ENCODE data around the gene MINAR2. TPM values are rescaled to one million over a fixed set of nuclear protein-coding genes. Genes with fewer than 3 reads are reported as not detected.

MINAR2 gene
- total and polyA plus RNA-seq, 9 donors = 0.10 TPM; not detected in 7

- DNase-seq = no peak
- H3K27ac ChIP-seq = no peak overlapping the region
- H3K4me3 ChIP-seq = no peak overlapping the region
- H3K36me3 ChIP-seq = no peaks in the 10 kb centered on the region
- H3K4me1 ChIP-seq (ENCODE audit: insufficient read depth) = no peaks in the 10 kb centered on the region
- intact Hi-C loops (cut with DNase I) = no loop called here
- H3K27me3 ChIP-seq = no peaks in the 10 kb centered on the region
- TF ChIP-seq POLR2A (IDR thresholded peaks at IDR 0.05) = no peak
- TF ChIP-seq EP300 (IDR thresholded peaks at IDR 0.05) = no peak
- no peak for TF ChIP-seq CTCF (IDR thresholded peaks at IDR 0.05)
- WGBS, 3 donors = 83 to 87% (median 85%) methylated on average over 5 of the region's 5 CpGs
- no peaks in the 10 kb centered on the region for H3K9me3 ChIP-seq
Measured at GRCh38 chr5:129773376-129773775, 25.5 kb downstream of the MINAR2 start.

GRCh38 chr5:129781594-129781993 lies 33.7 kb downstream of the MINAR2 start:
- TF ChIP-seq POLR2A (IDR thresholded peaks at IDR 0.05) = no peak
- TF ChIP-seq EP300 (IDR thresholded peaks at IDR 0.05) = no peak
- no peak for TF ChIP-seq CTCF (IDR thresholded peaks at IDR 0.05)
- intact Hi-C loops (cut with DNase I) = no loop called here
- H3K36me3 ChIP-seq = no peaks in the 10 kb centered on the region
- H3K27ac ChIP-seq = no peak overlapping the region
- no peaks in the 10 kb centered on the region for H3K4me1 ChIP-seq (ENCODE audit: insufficient read depth)
- no peak overlapping the region for H3K4me3 ChIP-seq
- DNase-seq = no peak
- no peaks in the 10 kb centered on the region for H3K27me3 ChIP-seq
- no peaks in the 10 kb centered on the region for H3K9me3 ChIP-seq
- 69 to 73% (median 69%) methylated on average over 2 of the region's 2 CpGs for WGBS, 3 donors

GRCh38 chr5:129803403-129803802 lies 55.5 kb downstream of the MINAR2 start:
- Histone ChIP-seq H3K4me1 (ENCODE audit: insufficient read depth) (no peaks in the 10 kb centered on the region), H3K27ac (no peak overlapping the region), H3K27me3 (no peaks in the 10 kb centered on the region), H3K4me3 (no peak overlapping the region), H3K9me3 (no peaks in the 10 kb centered on the region), H3K36me3 (no peaks in the 10 kb centered on the region)
- intact Hi-C loops (cut with DNase I) = no loop called here
- 77 to 81% (median 81%) methylated on average over 5 of the region's 5 CpGs for WGBS, 3 donors
- TF ChIP-seq POLR2A (IDR thresholded peaks at IDR 0.05) (no peak), EP300 (IDR thresholded peaks at IDR 0.05) (no peak), CTCF (IDR thresholded peaks at IDR 0.05) (no peak)
- no peak for DNase-seq

GRCh38 chr5:129804705-129805104 lies 56.8 kb downstream of the MINAR2 start:
- no peak for DNase-seq
- no peaks in the 10 kb centered on the region for H3K27me3 ChIP-seq
- no peaks in the 10 kb centered on the region for H3K4me1 ChIP-seq (ENCODE audit: insufficient read depth)
- H3K27ac ChIP-seq = no peak overlapping the region
- no peaks in the 10 kb centered on the region for H3K36me3 ChIP-seq
- 50 to 68% (median 56%) methylated on average over 7 of the region's 7 CpGs for WGBS, 3 donors
- no peak for TF ChIP-seq EP300 (IDR thresholded peaks at IDR 0.05)
- no peak for TF ChIP-seq POLR2A (IDR thresholded peaks at IDR 0.05)
- TF ChIP-seq CTCF (IDR thresholded peaks at IDR 0.05) = no peak
- no peak overlapping the region for H3K4me3 ChIP-seq
- intact Hi-C loops (cut with DNase I) = no loop called here
- H3K9me3 ChIP-seq = no peaks in the 10 kb centered on the region
